Psoas muscle (tissue), 8 donors: ENCODE measurements around the gene ADARB1. TPM values are rescaled to one million over a fixed set of nuclear protein-coding genes. Genes with fewer than 3 reads are reported as not detected.

Experiments used
- ATAC-seq, 4 donors: fragments of 200-7000 bp; cut with Tn5 transposase; one replicate each; pipeline ENCODE4 v1.9.1; 2020; ENCODE audit warnings: moderate library complexity in 3 of 4, mild to moderate bottlenecking in 2 of 4
- DNase-seq, 2 donors: peaks; one replicate each; pipeline ENCODE4 v3.0.0-alpha.2; 2020
- H3K27ac ChIP-seq: fragments of 200-600 bp; one replicate; pipeline ENCODE4 v1.8.0; 2022
- H3K27me3 ChIP-seq, 3 donors: fragments of 200-600 bp in 1 of 3; one replicate each; pipeline versions ENCODE4 v1.6.1 to v1.8.0; 2013 to 2022; ENCODE audit warnings: low read length in 2 of 3, mild to moderate bottlenecking in 2 of 3, moderate library complexity in 1 of 3; ENCODE audit not compliant: insufficient read depth in 3 of 3
- H3K36me3 ChIP-seq, 2 donors: fragments of 200-600 bp in 1 of 2; one replicate each; pipeline versions ENCODE4 v1.6.1 to v1.8.0; 2013 to 2022; ENCODE audit warnings: low read depth in 1 of 2, mild to moderate bottlenecking in 1 of 2, moderate library complexity in 1 of 2; ENCODE audit not compliant: insufficient read depth in 1 of 2
- H3K4me1 ChIP-seq: fragments of 200-600 bp; one replicate; pipeline ENCODE4 v1.8.0; 2022
- H3K4me3 ChIP-seq: fragments of 200-600 bp; one replicate; pipeline ENCODE4 v1.8.0; 2022; ENCODE audit warnings: mild to moderate bottlenecking
- H3K9me3 ChIP-seq: fragments of 200-600 bp; one replicate; pipeline ENCODE4 v1.8.0; 2022
- WGBS, 3 donors: extraction: QIAGEN DNeasy Blood & Tissue Kit; methylation state at CpG; one replicate each; pipeline versions ENCODE4 v1.1.6 to v1.1.7; 2013; 5-methylcytosine and 5-hydroxymethylcytosine counted together
- intact Hi-C, 2 donors: fragments of 100-400 bp; cut with DNase I; formaldehyde crosslinking; loops; one replicate each; pipeline versions ENCODE4 v1.11.0 to v1.14.2; 2022
- polyA plus RNA-seq, 3 donors: library from polyadenylated mRNA; stranded (reverse); fragments of 200-250 nt; gene quantifications; one replicate each; pipeline ENCODE4 v1.2.3, GENCODE V29; 2013
- total RNA-seq, 4 donors: library from RNA; stranded (reverse); fragmentation: NEBNext Ultra II Directional in 2 of 4; extraction: Animal tissue kit (Norgen Biotek cat#: 25700) in 2 of 4; gene quantifications; one replicate each; pipeline versions ENCODE4 v1.2.1 to v1.2.4, GENCODE V29; 2021 to 2023
- TF ChIP-seq, protein P1 (sequence below): fragments of 200-600 bp; IDR thresholded peaks from one replicate; pipeline ENCODE4 v1.8.0; 2022; ENCODE audit warnings: antibody characterized with exemption
- donor health status: healthy with polysubstance abuse.
- donor health status: DM: no; HTN: no; CAD: no; lungs with moderate emphysema.
- donor health status: Bipolar disorder and iron deficiency.
- donor health status: healthy.
- donor health status: DM: yes; HTN: yes; CAD: no.
- donor health status: DM: no; HTN: no; CAD: no.
- donor health status: DM: no; HTN: no; CAD: no.
- donor health status: DM: yes; HTN: yes; CAD: no.

Gene ADARB1
- total and polyA plus RNA-seq, 7 donors: 3.8 to 22.7 (median 6.9) TPM

DNA sequence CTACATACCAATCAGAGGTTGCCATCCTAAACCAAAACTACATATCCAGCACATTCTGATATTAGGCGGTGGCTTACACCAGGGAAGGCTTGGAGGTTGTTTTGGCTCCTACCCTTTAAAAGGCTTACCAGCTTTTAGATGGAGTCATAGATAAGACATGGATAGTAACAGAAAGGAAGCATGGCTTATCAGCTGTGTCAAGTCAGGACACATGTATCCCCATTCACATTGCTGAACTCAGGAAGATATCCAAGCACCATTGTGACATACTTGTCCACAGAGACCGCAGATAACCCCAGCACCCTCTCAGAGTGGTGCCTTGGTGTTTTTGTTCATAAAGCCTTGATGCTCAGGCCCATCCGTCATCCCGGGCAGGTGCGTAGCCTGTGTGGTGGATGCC is 39.7 kb downstream of the ADARB1 start:
- H3K27ac ChIP-seq: no peak overlapping the region
- H3K36me3 ChIP-seq: no peaks in the 10 kb centered on the region
- H3K4me3 ChIP-seq: no peak overlapping the region
- no peaks in the 10 kb centered on the region for H3K27me3 ChIP-seq
- ATAC-seq (peak; percentile 15 to 65 (median 60)), DNase-seq (no peak)
- TF ChIP-seq, protein P1, sequence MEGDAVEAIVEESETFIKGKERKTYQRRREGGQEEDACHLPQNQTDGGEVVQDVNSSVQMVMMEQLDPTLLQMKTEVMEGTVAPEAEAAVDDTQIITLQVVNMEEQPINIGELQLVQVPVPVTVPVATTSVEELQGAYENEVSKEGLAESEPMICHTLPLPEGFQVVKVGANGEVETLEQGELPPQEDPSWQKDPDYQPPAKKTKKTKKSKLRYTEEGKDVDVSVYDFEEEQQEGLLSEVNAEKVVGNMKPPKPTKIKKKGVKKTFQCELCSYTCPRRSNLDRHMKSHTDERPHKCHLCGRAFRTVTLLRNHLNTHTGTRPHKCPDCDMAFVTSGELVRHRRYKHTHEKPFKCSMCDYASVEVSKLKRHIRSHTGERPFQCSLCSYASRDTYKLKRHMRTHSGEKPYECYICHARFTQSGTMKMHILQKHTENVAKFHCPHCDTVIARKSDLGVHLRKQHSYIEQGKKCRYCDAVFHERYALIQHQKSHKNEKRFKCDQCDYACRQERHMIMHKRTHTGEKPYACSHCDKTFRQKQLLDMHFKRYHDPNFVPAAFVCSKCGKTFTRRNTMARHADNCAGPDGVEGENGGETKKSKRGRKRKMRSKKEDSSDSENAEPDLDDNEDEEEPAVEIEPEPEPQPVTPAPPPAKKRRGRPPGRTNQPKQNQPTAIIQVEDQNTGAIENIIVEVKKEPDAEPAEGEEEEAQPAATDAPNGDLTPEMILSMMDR: no peak
- peaks cover 29% of the 10 kb centered on the region for H3K4me1 ChIP-seq
- WGBS, 3 donors: 55 to 68% (median 66%) methylated on average over 5 of the region's 5 CpGs
- intact Hi-C loops: loop anchor here in 1 of 2 donors (5.0 kb wide), 1 partner anchor 37 kb away; no protein-coding TSS in a partner anchor
- no peaks in the 10 kb centered on the region for H3K9me3 ChIP-seq

DNA sequence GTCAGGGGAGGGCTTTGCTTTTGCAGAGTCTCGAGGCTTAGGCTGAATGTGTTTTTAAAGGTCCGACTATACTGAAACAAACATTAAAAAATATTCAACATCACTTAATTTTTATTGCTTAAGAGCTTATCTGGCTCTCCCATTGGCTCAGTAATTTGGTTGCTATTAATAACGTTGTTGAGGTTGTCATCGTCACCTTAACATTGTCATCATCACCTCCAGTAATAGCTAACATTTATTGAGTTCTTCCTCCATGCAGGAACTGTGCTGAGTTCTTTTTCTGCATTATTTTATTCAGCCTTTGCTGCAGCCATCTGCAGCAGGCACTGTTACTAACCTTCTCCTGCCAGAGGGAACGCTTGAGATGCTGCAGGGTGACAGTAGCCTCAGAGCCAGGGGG is 40.1 kb downstream of the ADARB1 start:
- Histone ChIP-seq H3K4me1 (peaks cover 27% of the 10 kb centered on the region), H3K27me3 (no peaks in the 10 kb centered on the region), H3K27ac (no peak overlapping the region), H3K36me3 (no peaks in the 10 kb centered on the region), H3K9me3 (no peaks in the 10 kb centered on the region), H3K4me3 (no peak overlapping the region)
- WGBS, 3 donors: 56 to 63% (median 63%) methylated on average over 5 of the region's 5 CpGs
- DNase-seq (no peak), ATAC-seq (no peak)
- TF ChIP-seq, protein P1: no peak
- intact Hi-C loops: loop anchor here in 1 of 2 donors (5.0 kb wide), 1 partner anchor 37 kb away; no protein-coding TSS in a partner anchor

DNA sequence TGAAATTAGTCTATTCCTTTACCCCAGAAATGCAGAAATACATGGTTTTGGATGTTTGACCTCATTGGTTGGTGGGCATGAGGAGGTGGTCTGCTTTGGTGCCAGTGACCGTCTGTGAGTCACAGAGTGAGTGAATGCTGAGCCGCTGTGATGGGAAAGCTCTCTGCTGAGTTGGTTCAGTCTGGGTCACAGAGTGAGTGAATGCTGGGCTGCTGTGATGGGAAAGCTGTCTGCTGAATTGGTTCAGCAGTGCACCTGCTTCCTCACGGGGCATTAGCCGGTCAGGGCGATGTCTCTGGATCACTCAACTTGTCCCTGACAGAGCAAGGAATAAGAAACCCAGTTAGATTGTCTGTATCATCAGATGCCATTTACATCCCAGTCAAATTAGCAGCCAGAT is 40.8 kb downstream of the ADARB1 start:
- Histone ChIP-seq H3K36me3 (no peaks in the 10 kb centered on the region), H3K27me3 (no peaks in the 10 kb centered on the region), H3K4me1 (peaks cover 20% of the 10 kb centered on the region), H3K4me3 (no peak overlapping the region), H3K9me3 (no peaks in the 10 kb centered on the region), H3K27ac (no peak overlapping the region)
- ATAC-seq: no peak
- intact Hi-C loops: no loop called here
- 49 to 71% (median 58%) methylated on average over 5 of the region's 5 CpGs for WGBS, 3 donors
- no peak for DNase-seq
- TF ChIP-seq, protein P1: no peak

DNA sequence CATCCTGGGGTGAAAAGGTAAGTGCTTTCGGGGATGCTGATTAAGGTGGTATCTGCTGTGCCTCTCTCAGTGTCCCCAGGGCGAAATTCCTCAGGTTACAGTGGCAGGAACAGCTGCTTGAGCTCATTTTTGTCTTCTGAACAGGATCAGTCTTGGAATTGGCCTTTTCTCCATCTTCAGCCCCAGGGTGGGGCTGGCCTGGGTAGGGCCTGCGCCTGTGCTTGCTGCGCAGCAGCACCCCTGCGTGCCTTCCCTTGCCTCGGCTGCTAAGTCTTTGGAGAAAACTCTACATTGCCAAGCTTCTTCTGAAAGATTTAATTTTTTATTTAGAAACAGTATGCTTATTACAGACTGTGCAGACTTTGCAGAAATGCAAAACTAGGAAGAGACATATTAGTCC is 41.7 kb downstream of the ADARB1 start:
- H3K9me3 ChIP-seq: no peaks in the 10 kb centered on the region
- ATAC-seq: no peak
- TF ChIP-seq, protein P1: no peak
- H3K4me3 ChIP-seq: no peak overlapping the region
- DNase-seq: no peak
- H3K36me3 ChIP-seq: no peaks in the 10 kb centered on the region
- 91 to 96% (median 91%) methylated on average over 6 of the region's 6 CpGs for WGBS, 3 donors
- intact Hi-C loops: no loop called here
- peaks cover 14% of the 10 kb centered on the region for H3K4me1 ChIP-seq
- no peak overlapping the region for H3K27ac ChIP-seq
- no peaks in the 10 kb centered on the region for H3K27me3 ChIP-seq

DNA sequence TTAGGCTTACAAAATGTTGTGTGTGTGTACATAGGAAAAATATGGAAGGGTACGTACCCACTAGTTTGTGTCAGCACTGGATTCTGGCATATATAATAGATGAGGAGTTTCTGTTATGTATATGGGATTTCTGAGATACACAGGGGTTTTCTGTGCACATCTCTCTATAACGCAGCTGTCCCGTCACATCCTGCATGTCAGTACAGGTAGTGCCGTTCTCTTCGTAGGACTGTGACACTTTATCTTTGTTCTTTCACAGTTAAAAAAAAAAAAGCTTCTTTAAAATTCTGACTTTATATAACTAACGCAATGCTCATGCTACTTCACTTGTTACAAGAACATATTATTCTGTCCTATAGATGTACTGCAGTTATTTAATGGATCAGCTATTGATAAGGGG is 42.9 kb downstream of the ADARB1 start:
- no peak for DNase-seq
- Histone ChIP-seq H3K27ac (no peak overlapping the region), H3K4me3 (no peak overlapping the region), H3K36me3 (no peaks in the 10 kb centered on the region), H3K4me1 (peaks cover 14% of the 10 kb centered on the region), H3K9me3 (no peaks in the 10 kb centered on the region), H3K27me3 (no peaks in the 10 kb centered on the region)
- intact Hi-C loops: no loop called here
- no peak for ATAC-seq
- TF ChIP-seq, protein P1: no peak
- WGBS, 3 donors: 96 to 99% (median 97%) methylated on average over 6 of the region's 6 CpGs
